Endothelial cell (in vitro differentiated cells): ENCODE data around the gene SWSAP1. TPM values are rescaled to one million over a fixed set of nuclear protein-coding genes. Genes with fewer than 3 reads are reported as not detected.
A peak's percentile ranks its signal among the peaks of the same experiment; 100 is the strongest.
"Not testable (repeated sequence)": the region's sequence is repeated elsewhere in the genome, so short reads cannot be mapped to it uniquely, and the experiment has no call there.

Experiments
- DNase-seq: peaks from one replicate; pipeline ENCODE4 v3.0.0; 2021; ENCODE audit warnings: low spot score
- H3K27ac Mint-ChIP-seq: one replicate; pipeline ENCODE4 v1.8.0; 2021; ENCODE audit warnings: mixed read lengths, inconsistent platforms; ENCODE audit not compliant: unreplicated experiment
- H3K27me3 Mint-ChIP-seq: one replicate; pipeline ENCODE4 v1.8.0; 2021; ENCODE audit warnings: mild to moderate bottlenecking, moderate library complexity, mixed read lengths, inconsistent platforms; ENCODE audit not compliant: unreplicated experiment
- H3K36me3 Mint-ChIP-seq: one replicate; pipeline ENCODE4 v1.8.0; 2021; ENCODE audit warnings: mild to moderate bottlenecking, low read depth, mixed read lengths, inconsistent platforms; ENCODE audit not compliant: unreplicated experiment
- H3K4me1 Mint-ChIP-seq: one replicate; pipeline ENCODE4 v1.8.0; 2021; ENCODE audit warnings: mild to moderate bottlenecking, mixed read lengths, inconsistent platforms; ENCODE audit not compliant: unreplicated experiment
- H3K4me3 Mint-ChIP-seq: one replicate; pipeline ENCODE4 v1.8.0; 2021; ENCODE audit warnings: mild to moderate bottlenecking, mixed read lengths, inconsistent platforms; ENCODE audit not compliant: unreplicated experiment
- H3K9me3 Mint-ChIP-seq: one replicate; pipeline ENCODE4 v1.8.0; 2021; ENCODE audit warnings: mixed read lengths, inconsistent platforms; ENCODE audit not compliant: unreplicated experiment
- CTCF ChIP-seq: fragments of 200-600 bp; sonication (generic); IDR thresholded peaks from one replicate; pipeline ENCODE4 v1.5.0; 2021; ENCODE audit warnings: antibody characterized with exemption; ENCODE audit not compliant: unreplicated experiment
- total RNA-seq: library from RNA; stranded (reverse); fragmentation: NEBNext Ultra II Directional; extraction: Animal tissue kit (Norgen Biotek cat#: 25700); gene quantifications from one replicate; pipeline ENCODE4 v1.2.1, GENCODE V29; 2021; ENCODE audit not compliant: unreplicated experiment

The SWSAP1 gene
- total RNA-seq, 1 donor from 2014 or later = 3.3 TPM

- Mint-ChIP-seq H3K4me3 (peak overlapping the region; percentile 90), H3K27me3 (peaks cover 4% of the 10 kb centered on the region), H3K9me3 (no peaks in the 10 kb centered on the region), H3K27ac (no peak overlapping the region), H3K4me1 (no peaks in the 10 kb centered on the region), H3K36me3 (peaks cover 17% of the 10 kb centered on the region)
- no peak for TF ChIP-seq CTCF
- DNase-seq = no peak
These were observed 35.8 kb upstream of the SWSAP1 start for GRCh38 chr19:11338569-11339253.

- DNase-seq = peak; percentile 95
- Mint-ChIP-seq H3K4me3 (peak within 1 kb of the TSS; percentile 90), H3K4me1 (peaks cover 3% of the 10 kb centered on the region), H3K9me3 (no peaks in the 10 kb centered on the region), H3K36me3 (peaks cover 20% of the 10 kb centered on the region), H3K27me3 (peaks cover 5% of the 10 kb centered on the region), H3K27ac (peak within 1 kb of the TSS; percentile 30)
- no peak for TF ChIP-seq CTCF
These were observed 35.0 kb upstream of the SWSAP1 start, which contains the start of gene RAB3D for GRCh38 chr19:11339254-11340098. Gene RAB3D, minus strand, starts transcription at chr19:11339657. Its CDS starts 2,258 bp downstream, at chr19:11337399.

- not testable (repeated sequence) for DNase-seq, H3K27me3 Mint-ChIP-seq, H3K9me3 Mint-ChIP-seq, H3K4me1 Mint-ChIP-seq
- H3K27ac Mint-ChIP-seq = peak overlapping the region; percentile 30
- peaks cover 18% of the 10 kb centered on the region for H3K36me3 Mint-ChIP-seq
- H3K4me3 Mint-ChIP-seq = peak overlapping the region; percentile 82
These were observed 34.4 kb upstream of the SWSAP1 start for GRCh38 chr19:11340099-11340467.

GRCh38 chr19:11342429-11342828, 32.0 kb upstream of the SWSAP1 start:
- peaks cover 7% of the 10 kb centered on the region for H3K27me3 Mint-ChIP-seq
- no peak for DNase-seq
- H3K36me3 Mint-ChIP-seq = peaks cover 7% of the 10 kb centered on the region
- no peak for TF ChIP-seq CTCF
- no peak overlapping the region for H3K27ac Mint-ChIP-seq
- peaks cover 16% of the 10 kb centered on the region for H3K4me1 Mint-ChIP-seq
- no peak overlapping the region for H3K4me3 Mint-ChIP-seq
- no peaks in the 10 kb centered on the region for H3K9me3 Mint-ChIP-seq

- no peak for DNase-seq
- Mint-ChIP-seq H3K9me3 (no peaks in the 10 kb centered on the region), H3K27me3 (peaks cover 10% of the 10 kb centered on the region), H3K36me3 (peaks cover 13% of the 10 kb centered on the region), H3K4me3 (peak overlapping the region; percentile 96), H3K27ac (no peak overlapping the region), H3K4me1 (peaks cover 23% of the 10 kb centered on the region)
- no peak for TF ChIP-seq CTCF
These were observed 29.2 kb upstream of the SWSAP1 start for GRCh38 chr19:11345122-11345803.
